GM21529 (cell line): ENCODE results near the gene GDAP2.

Source experiments
- ATAC-seq: cut with Tn5 transposase; IDR thresholded peaks from one replicate; pipeline ENCODE4 v1.9.1; 2021; ENCODE audit not compliant: unreplicated experiment

Gene GDAP2

DNA sequence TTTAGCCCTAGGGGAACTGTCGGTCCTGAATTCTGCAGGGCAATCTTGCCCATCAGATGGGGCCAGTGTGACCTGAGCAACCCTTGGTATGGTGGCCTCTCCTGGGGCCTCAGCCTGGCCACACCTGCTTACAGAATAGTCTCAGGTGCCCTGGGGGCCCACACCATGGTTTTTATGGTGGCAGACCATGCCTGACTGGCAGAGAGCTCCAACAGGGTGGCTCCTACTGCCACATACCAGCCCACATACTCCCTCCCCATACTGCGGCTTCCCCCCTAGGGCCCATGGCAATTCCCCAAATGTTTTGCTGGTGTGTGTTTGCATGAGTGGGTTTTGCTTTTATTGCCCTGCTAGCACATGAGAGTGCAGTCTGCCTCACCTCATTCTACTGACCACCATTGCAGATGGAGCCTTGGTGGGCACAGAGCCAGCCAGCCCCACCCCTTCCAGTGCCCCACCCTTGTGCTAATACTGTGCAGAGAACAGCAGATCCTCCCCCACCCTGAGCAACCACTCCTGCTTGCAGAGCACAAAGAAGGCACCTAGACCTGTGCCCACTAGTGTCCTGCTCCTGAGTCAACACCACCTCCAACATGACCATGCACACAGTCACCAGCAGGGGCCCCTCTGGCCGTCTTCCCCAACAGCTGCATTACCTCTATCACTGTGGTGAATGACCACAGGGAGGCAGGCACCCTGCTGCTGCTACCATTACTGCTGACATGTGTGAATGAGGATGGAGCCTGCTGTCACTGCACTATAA is 86.8 kb downstream of the GDAP2 start:
- no peak for ATAC-seq

DNA sequence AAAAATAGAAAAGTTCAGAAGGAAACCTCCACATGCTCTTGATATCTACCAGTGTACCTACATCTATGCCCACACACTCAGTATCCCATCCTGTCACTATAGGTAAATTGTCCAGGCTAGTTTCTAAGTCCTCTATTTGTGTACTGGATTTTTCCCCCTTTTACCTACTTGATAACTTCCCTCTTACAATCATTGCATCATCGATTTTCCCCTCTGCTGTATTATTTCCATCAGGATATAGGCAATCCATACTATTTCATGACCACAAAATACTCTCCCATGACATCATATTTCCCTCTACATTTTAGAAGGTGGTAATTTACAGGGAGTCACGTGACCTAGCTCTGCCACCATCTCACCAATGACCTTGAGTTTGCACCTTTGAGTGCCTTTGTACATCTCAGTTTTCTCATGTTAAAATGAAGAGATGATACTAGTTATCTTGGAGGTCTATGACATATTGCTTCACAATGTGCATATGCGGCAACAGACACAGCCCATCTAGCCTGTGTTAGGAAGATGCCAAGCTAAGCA is 88.2 kb downstream of the GDAP2 start:
- no peak for ATAC-seq

DNA sequence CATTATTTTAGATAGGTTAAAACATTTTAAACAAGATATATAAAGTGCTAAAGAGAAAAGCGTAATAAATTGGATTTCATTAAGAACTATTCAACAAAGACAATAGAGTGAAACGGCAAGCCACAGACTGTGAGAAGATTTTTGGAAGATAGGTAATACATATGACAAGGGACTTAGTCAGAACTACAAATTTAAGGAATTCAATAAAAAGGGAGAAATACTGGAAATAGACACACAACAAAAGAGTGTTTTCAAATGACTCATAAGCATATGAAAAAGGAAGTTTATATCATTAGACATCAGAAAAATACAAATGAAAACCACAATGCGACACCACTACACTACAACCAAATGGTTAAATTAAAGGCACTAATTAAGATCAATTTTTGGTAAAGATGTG is 90.5 kb downstream of the GDAP2 start:
- ATAC-seq = no peak

DNA sequence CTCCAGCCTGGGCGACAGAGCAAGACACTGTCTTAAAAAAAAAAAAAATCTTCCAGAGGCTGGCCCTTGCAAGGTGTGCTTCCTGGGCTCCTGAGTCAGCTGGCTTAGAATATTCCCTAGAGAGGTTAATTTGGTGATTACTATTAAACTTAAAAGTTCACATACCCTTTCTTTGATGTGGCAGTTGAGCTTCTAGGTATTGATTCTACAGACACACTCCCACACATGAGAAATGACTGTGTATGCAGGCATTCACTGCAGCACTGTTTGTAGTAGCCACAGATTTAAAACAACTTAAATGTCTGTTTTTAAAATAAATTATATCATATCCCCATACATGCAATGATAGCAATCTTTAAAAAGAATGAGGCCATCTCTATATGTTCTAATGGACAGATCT is 93.4 kb downstream of the GDAP2 start:
- no peak for ATAC-seq

DNA sequence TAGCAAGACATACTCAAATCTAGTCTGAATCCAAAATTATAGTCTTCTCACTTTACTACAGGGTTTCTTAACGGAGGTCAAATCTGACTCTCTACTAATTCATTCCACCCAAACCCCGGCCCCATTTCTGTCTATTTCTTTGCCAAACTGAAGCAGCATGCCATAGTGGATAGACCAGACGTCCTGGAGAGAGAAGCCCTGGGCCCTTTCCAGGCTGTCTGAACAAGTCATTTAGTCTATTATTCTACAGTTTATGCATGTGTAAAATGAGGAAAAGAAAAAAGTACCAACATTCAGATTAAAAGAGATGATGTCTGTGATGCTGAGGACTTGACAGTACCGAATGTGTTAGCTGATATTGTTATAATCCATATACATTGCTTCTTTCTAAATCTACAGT is 95.0 kb downstream of the GDAP2 start:
- ATAC-seq = no peak

DNA sequence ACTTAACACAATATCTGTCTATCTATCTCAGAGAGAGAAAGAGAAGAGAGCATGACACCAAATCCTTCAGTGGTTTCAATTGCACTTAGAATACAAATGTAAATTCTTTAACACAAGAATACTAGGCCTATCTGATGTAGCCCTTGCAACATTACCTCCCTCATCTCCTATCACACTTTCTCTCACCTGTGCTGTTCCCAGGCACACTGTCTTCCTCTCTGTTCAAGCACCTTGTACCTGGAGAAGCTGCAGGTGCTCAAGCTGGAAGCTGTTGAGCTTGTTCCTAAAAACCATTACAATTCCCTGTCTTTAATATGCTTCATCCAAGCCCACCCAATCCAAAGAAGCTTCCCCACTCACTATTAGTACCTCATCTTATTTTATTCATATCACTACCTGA is 97.0 kb downstream of the GDAP2 start:
- no peak for ATAC-seq

DNA sequence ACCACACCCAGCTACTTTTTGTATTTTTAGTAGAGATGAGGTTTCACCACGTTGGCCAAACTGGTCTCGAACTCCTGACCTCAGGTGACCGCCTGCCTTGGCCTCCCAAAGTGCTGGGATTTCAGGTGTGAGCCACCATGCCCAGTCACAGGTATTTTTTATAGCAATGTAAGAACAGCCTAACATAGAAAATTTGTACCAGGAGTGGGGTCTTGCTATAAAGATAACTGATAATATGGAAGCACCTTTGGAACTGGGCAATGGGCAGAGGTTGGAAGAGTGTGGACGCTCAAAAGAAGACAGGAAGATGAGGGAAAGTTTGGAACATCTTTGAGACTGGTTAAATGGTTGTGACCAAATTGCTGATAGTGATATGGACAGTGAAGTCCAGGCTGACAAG is 99.2 kb downstream of the GDAP2 start:
- no peak for ATAC-seq

DNA sequence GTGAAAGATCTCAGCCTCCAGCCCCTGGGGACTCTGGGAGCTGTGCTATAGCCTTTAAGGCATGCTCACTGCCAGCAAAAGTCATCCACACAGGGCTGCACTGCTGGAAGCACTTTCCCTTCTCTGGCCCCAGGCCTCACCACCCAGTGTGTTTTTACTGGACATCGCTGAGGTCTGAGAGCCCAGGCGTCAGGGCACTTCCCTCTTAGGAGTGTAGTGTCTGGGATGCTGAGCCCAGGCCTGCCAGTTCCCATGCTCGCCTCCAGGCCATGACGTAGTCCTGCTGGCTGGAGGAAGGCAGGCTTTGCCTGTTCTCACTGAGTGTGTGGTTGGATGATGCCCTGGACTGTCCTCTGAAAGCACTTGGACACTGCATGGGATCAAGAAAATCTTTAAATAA is 101.2 kb downstream of the GDAP2 start:
- no peak for ATAC-seq

DNA sequence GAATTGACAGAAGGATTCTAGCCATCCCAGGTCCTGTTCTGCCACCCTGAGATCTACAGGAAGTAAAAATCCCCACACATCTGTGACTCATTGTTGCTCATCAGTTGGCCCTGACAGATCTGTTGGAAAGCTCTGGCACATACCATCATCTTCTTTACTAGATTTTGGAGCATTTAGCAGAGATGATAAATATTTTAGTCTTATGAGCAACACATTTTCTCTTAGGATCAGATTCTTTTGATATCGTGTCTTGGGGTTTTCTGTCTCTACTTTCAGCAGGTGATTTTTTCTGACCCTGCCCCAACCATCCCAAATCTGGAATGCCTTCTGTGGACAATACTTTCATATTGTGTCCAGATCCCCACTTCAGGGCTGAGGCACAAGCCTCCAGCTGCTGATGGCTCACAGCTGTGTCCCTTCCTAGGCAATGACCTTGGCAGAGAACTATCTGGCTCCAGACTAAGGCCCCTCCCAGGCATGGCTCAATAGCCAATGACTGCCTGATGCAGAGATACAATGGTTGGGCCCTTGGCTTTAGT is 102.8 kb downstream of the GDAP2 start:
- ATAC-seq = no peak

DNA sequence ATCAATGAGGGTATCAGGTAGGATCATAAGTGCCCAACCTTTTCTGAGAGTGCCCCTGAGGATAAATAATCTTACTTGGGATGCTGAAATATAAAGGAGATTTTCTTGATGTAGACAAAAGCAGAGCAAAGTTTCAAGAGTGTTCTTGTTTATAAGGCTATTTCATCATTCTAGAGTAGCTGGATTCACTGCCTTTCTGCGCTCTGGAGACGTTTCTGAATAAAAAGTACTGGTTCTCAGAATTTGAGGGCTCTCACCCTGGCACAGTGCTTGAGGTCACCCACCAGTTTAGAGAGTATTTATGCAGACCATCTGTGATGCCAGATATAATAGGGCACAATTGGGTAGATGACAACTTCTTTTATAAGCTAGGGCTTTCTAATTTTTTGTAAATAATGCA is 103.3 kb downstream of the GDAP2 start:
- no peak for ATAC-seq

DNA sequence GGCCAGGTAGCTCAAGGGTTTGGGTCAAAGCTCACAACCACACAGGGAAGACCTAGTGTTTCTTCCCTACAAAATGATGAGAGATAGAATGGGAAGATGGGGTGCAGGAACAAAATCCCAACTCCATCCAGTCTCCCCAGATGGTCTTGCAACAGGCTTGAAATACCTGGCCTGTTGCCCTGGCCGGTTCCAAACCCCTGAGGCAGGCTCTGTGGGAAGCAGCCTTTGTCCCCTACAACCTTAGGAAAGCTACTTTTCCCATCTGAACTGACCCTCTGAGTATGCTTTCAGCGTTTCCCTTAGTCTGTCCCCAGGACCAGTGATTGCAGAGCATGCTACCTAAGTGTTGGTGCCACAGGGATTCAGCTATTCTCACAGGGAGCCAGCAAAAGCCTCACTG is 104.0 kb downstream of the GDAP2 start:
- ATAC-seq = no peak

DNA sequence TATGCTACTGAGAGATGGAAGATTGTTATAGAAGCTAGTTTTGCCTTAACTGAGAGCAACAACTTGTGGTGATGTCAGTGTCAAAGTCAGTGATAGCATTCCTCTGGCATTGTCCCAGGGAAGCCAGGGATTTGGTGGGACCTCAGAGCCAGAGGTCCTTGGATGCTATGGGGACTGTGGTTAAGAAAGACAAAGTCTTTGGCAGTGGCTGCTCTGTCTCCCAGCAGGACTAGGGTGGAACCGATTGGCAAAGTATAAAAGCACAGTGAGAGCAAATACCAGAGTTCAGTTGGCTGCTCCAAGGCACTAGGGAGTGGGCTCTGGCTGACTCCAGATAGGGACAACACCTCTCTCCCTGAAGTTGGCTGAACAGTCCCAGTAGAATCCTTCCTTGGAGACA is 104.8 kb downstream of the GDAP2 start:
- ATAC-seq = no peak

DNA sequence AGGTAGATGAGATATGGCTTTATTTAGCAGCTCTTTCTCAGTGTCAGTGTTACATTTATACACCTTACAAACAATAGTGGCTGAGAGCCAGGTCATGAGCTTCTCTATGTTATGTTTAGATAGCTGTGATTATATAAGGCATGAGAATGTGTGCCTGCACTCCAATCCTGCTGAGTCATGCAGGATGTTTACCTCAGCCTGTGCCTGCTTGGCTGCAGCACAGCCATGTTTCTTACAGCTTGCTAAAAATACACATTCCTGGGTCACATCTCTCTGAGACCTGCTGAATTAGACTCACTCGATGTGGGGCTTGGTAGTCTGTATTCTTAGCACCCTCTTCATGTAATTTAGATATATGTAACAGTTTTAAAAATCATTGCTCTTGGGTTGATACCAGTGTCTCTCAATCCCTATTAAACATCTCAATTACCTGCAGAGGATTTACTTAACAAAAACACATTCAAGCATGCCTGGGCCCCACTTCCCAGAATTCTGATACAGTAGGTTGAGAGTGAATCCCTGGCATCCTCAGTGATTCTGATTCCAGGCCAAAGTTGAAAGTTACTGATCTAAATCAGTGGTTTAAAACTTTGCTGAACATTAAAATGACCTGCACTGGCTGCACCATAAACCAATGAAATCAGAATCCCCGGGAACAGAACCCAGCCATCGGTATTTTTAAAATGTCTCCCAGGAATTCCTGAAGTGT is 107.5 kb downstream of the GDAP2 start:
- ATAC-seq = no peak

DNA sequence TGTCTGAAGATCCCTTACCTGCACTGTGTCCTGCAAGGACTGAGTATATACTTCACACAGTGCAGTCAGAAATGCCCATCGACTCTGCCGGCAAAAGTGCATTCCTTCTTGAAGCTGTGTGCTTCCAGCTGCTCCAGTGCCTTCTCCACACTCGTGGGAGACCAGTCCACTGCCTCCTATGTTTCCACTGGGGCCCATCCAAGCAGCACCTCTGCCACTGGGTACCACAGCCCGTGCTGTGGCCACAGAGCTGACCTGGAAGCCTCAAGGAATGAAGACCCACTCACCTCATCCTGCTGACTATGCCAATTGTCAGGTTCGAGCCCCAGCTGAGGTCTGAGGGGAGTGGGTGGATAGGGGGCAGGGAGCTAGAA is 108.1 kb downstream of the GDAP2 start:
- ATAC-seq = no peak

DNA sequence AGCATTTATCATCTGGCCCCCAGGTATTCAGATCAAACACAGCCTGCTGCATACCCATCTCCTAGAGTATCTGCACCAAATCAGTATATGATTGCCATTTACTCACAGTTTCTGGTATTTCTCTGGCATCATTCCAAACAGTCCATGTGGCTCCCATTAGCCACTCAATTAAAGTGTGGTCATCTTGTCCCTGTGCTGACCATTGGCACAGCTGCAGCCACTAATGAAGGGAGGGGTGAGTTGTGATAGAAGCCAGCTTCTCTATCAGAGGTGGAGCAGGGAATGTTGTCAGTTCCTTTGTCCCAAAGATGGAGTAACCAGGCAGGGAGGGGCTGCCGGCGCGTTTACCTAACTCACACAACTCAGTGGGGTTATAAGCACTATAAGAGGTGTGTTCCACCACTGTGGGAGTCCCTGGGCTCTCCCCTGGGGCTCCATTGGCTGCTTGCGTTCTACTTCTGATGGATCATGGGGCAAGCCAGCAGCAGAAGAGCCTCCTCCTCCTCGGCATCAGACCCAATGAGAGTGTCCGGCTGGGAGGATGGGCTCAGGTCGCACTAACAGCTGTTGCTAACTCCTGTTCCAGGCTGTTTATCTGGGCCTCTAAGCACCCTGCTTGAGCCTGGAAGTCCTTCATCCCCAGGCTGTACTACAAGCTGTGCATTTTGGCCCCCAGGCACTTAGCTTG is 108.6 kb downstream of the GDAP2 start:
- no peak for ATAC-seq

DNA sequence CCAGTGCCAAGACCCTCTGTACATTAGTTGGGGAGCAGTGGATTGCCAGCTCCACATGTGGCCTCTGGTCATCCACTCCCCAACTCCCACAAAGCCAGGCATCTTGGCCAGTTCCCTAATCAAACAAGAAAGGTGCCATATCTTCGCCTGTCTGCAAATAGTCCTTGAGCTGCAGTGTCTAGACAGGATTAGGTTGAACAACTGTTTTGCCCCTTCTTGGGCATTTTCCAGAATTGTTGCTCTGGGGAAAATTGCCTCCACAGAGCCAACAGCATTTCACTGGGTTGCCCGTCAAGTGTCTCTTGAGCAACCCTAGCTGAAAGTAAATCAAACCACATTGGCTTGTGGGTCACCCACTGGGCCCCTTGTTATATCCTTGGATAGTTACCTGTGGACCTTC is 109.3 kb downstream of the GDAP2 start:
- no peak for ATAC-seq

DNA sequence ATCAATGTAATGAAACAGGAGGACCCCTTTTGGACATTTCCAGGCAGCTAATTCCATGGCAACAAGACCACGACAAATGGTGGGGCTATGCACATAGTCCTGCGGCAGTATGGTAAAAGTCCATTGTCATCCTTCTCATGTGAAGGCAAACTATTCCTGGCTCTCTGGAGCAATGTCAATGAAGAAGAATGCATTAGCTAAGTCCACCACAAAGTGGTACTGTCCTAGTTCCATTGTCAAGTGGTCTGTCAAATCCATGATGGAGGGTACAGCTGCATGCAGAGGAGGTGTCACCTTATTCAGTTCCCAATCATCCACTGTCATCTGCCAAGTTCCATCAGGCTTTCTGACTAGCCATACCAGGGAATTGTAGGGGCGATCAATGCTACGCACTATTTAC is 110.1 kb downstream of the GDAP2 start:
- ATAC-seq = no peak

DNA sequence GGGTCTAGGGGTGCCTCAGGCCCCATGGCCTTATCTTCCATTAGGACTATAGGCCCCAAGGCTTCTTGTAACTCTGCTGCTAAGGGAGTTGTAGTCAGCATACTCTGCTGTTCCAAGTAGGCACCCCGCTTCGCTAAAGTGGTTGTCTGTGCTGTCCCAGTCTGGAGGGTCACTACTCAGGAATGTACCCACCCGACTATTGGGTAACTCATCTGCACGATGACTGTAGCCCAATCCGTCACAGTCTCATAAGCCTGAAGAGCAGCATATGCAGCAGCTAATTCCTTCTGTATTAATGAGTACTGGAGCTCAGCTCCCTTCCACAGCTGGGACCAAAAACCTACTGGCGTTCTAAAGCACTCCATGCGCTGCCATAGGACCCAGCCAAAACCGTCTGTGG is 111.0 kb downstream of the GDAP2 start:
- ATAC-seq = no peak

DNA sequence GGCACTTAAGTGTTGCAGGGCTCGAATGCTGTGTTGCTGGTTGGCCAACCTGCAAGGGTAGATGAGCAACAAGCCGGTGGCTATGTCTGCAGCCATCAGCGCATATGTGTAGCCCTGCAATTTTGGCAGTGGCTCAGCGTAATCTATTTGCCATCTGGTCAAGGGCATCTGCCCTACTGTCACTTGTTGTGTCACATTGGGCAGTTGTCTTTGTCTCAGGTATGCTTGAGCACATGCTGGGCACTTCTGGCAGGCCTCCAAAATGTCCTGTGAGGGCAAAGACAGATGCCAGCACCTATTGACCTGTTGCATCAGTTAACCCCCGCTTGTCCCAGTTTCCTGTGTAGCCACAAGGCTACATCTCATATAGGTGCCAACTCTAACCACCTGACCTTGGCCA is 111.8 kb downstream of the GDAP2 start:
- ATAC-seq = no peak

DNA sequence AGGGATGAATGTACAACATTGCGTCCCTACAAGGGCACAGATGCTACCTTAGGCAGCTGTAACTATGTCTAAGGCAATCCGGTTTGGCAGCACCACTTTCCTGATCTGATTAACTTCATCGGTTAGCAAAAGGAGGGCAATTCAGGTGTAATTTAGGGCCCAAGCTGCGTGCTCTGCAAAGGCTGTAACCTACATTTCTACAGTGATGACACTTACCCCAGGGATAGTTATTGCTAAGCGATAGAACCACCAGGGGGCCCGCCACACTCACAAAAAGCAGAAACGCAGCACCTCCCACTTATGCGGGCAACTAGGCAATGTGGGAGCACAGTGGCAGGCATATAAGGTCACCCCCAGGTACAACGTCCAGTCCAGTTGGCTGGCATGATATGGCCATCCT is 113.5 kb downstream of the GDAP2 start:
- ATAC-seq = no peak

DNA sequence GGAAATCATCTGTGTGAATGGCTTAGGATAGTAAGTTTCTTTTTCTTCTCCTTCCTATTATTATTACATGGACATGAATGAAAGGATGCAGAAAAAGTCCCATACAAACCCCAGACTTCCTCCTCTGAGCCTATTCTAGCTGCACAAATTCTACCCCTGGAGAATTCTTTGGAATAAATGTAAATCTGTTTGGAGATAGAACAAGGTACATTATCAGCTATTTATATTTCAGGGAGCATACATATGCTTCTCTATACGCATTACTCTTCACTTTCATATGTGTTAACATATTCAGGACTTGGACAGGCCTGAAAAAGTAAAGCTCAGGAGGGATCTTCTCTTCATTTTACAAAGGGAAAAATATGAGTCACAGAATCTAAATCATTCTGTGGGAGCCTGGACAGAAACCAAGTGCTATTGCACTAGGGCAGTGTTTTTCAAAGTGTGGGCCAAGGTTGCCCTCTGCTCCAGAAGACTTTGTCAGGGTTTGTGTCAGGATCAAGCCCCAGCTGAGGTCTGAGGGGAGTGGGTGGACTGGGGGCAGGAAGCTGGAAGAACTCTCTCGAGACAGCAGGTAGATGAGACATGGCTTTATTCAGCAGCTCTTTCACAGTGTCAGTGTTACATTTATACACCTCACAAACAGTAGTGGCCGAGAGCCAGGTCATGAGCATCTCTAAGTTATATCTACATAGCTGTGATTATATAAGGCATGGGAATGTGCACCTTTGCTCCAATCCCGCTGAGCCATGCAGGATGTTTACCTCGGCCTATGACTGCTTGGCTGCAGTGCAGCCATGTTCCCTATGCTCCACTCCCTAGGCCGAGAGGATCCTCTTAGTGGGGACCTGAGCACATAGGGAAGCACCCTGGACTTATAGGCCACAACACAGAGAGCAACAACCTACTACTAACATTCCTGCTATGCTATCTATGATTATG is 114.3 kb downstream of the GDAP2 start:
- no peak for ATAC-seq
